HUES6 (cell line): ENCODE data around the gene WDR36.
A peak's percentile ranks its signal among the peaks of the same experiment; 100 is the strongest.

Source experiments
- H3K27ac ChIP-seq: 2 replicates; pipeline ENCODE4 v1.7.0; 2013; ENCODE audit warnings: low read depth, mild to moderate bottlenecking, low read length, inconsistent platforms
- H3K27me3 ChIP-seq: 2 replicates; pipeline ENCODE4 v1.6.1; 2013; ENCODE audit warnings: low read length; ENCODE audit not compliant: control insufficient read depth, insufficient read depth
- H3K36me3 ChIP-seq: 2 replicates; pipeline ENCODE4 v1.6.1; 2013; ENCODE audit warnings: low read length; ENCODE audit not compliant: control insufficient read depth, insufficient read depth
- H3K4me1 ChIP-seq: 2 replicates; pipeline ENCODE4 v1.6.1; 2013; ENCODE audit warnings: low read length; ENCODE audit not compliant: control insufficient read depth, insufficient read depth
- H3K4me3 ChIP-seq: 2 replicates; pipeline ENCODE4 v1.5.1; 2013; ENCODE audit warnings: low read depth, low read length
- H3K9ac ChIP-seq: one replicate; pipeline ENCODE4 v1.6.1; 2013; ENCODE audit warnings: mild to moderate bottlenecking, low read length
- H3K9me3 ChIP-seq: 2 replicates; pipeline ENCODE4 v1.6.1; 2013; ENCODE audit warnings: low read depth, low read length; ENCODE audit not compliant: control insufficient read depth, insufficient read depth

Gene WDR36

DNA sequence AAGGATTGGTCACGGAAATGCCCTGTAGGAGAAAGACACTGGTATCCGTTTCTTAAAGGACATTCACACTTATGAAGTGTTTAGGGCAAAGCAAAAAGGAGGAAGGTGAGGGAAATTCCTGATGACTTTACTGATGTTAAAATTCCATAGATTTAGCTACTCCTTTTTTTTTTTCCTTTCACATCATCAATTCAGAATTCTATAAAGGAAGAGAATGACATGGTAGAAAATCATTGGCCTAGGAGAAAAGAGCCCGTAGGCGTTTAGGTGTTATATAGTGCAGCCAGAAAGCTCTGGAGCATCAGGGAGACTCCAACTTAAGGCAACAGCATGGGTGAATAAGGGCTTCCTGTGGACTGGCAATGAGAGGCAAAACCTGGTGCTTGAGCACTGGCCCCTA, 20.7 kb upstream of the WDR36 start, which contains the start of gene TSLP:
Gene TSLP, plus strand, starts transcription at position 301 of the 400 bp plus-strand sequence. CDS start 178 bp downstream, outside the sequence.
- Histone ChIP-seq H3K4me1 (peaks cover 10% of the 10 kb centered on the region; the same call in 1 of the 2 replicates), H3K27me3 (peaks cover 76% of the 10 kb centered on the region), H3K4me3 (peak within 1 kb of the TSS; percentile 72), H3K9me3 (no peaks in the 10 kb centered on the region), H3K9ac (no peak within 1 kb of the TSS), H3K36me3 (no peaks in the 10 kb centered on the region), H3K27ac (no peak within 1 kb of the TSS)

DNA sequence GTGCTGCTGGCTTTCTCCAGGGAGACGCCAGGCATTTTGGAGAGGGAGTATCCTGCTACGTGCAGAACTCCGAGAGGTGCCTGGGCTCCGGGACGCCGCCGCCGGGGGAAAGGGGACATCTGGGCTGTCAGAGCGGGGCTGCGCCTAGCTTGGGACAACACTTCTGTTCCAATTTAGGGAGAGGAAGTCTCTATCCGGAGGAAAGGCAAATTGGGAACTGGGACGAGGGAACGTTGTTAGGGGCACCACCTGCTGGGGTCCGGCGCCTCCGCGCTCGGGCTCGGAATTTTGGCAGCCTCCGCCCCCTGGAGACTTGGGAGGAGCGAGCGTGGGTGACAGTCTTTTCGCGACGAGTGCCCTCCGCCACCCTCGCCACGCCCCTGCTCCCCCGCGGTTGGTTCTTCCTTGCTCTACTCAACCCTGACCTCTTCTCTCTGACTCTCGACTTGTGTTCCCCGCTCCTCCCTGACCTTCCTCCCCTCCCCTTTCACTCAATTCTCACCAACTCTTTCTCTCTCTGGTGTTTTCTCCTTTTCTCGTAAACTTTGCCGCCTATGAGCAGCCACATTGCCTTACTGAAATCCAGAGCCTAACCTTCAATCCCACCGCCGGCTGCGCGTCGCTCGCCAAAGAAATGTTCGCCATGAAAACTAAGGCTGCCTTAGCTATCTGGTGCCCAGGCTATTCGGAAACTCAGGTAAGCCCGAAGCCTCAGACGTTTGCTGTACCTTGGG, 19.0 kb upstream of the WDR36 start:
- H3K4me1 ChIP-seq = peaks cover 10% of the 10 kb centered on the region; the same call in 1 of the 2 replicates
- H3K4me3 ChIP-seq = peak overlapping the region; percentile 72
- no peaks in the 10 kb centered on the region for H3K36me3 ChIP-seq
- peaks cover 63% of the 10 kb centered on the region for H3K27me3 ChIP-seq
- H3K9me3 ChIP-seq = no peaks in the 10 kb centered on the region
- H3K27ac ChIP-seq = no peak overlapping the region
- H3K9ac ChIP-seq = peak overlapping the region; percentile 57

DNA sequence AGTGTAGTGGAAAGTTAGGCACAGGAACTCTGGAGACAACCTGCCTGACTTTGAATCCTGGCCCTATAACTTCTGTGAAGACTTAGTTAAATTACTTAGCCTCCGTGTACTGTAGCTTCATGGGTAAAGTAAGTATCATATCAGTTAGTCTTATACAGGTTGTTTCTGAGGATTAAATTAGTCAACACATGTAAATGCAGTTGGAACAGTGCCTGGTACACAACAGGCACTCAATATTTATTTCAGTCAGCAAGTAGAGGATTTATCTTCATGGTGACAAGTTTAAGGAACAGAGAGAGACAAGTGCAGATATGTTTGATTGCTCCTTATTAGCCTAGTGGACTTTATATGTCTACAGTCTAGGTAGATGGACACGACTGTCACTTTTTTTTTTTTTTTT, 17.9 kb upstream of the WDR36 start:
- H3K4me1 ChIP-seq = peaks cover 10% of the 10 kb centered on the region; the same call in 1 of the 2 replicates
- H3K9ac ChIP-seq = no peak overlapping the region
- peak overlapping the region; percentile 72; the same call in 1 of the 2 replicates for H3K4me3 ChIP-seq
- H3K36me3 ChIP-seq = no peaks in the 10 kb centered on the region
- peaks cover 52% of the 10 kb centered on the region for H3K27me3 ChIP-seq
- no peak overlapping the region for H3K27ac ChIP-seq
- H3K9me3 ChIP-seq = no peaks in the 10 kb centered on the region

DNA sequence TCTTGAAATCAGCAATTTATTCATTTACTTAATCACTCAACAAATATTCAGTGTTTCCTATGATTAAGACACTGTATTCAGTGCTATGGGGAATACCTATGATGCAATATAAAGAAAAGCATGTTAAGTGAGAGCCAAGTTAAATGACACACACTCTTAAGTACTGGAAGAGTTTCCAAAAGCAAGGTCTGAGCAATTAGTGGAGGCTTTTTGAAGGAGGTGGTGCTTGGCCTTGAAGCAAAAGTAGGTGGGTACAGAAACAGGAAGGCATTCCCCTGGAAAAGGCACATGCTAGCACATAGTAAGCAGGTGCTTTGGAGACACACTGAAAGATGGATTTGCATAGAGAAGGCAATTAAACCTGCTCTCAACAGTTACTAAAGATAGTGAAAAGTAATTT, 16.6 kb upstream of the WDR36 start:
- H3K27me3 ChIP-seq = peaks cover 39% of the 10 kb centered on the region
- no peak overlapping the region for H3K9ac ChIP-seq
- peaks cover 10% of the 10 kb centered on the region; the same call in 1 of the 2 replicates for H3K4me1 ChIP-seq
- H3K27ac ChIP-seq = no peak overlapping the region
- no peak overlapping the region for H3K4me3 ChIP-seq
- H3K9me3 ChIP-seq = no peaks in the 10 kb centered on the region
- no peaks in the 10 kb centered on the region for H3K36me3 ChIP-seq

DNA sequence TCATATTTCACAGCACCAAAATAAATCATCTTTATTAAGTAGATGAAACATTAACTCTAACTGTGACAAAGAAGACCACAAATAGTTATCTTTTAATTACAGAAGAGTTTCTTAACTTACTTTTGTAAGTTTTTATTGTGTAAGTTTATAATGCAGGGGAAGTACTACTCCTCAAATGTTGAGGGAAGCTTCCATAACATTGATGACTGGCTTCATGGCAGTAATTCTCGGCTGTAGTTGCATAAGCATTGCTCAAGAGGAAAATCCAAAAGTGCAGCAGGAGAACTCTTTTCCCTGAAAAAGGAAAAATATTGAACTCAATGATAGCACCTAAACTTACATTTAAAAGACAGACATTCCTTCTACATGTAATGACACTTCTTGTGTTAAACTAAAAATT, 16.1 kb upstream of the WDR36 start:
- H3K36me3 ChIP-seq = no peaks in the 10 kb centered on the region
- no peak overlapping the region for H3K27ac ChIP-seq
- peaks cover 33% of the 10 kb centered on the region for H3K27me3 ChIP-seq
- H3K9me3 ChIP-seq = no peaks in the 10 kb centered on the region
- no peak overlapping the region for H3K9ac ChIP-seq
- peaks cover 7% of the 10 kb centered on the region; the same call in 1 of the 2 replicates for H3K4me1 ChIP-seq
- H3K4me3 ChIP-seq = no peak overlapping the region

DNA sequence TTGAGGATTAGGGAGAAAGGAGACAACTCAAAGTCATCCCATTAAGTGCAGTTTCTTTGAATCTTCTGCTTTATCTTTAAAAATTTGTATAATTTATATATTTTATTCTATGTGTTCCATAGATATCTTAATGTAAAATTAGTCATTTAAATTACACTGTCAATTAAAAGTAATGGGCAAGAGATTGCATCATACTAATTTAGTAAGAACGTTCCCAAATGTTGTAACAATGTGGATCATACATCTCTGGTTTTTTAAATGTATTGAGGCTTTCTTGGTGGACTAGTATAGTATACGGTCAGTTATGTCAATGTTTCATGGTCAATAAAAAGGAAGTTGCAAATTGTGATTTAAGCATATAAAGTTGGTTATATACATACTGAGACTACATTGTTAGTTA, 14.5 kb upstream of the WDR36 start:
- H3K9ac ChIP-seq = no peak overlapping the region
- 0 out of 2 replicates have a peak, but pooled peaks cover 5% of the 10 kb centered on the region for H3K4me1 ChIP-seq
- no peak overlapping the region for H3K27ac ChIP-seq
- H3K27me3 ChIP-seq = peaks cover 17% of the 10 kb centered on the region
- H3K9me3 ChIP-seq = no peaks in the 10 kb centered on the region
- H3K4me3 ChIP-seq = no peak overlapping the region
- H3K36me3 ChIP-seq = no peaks in the 10 kb centered on the region

DNA sequence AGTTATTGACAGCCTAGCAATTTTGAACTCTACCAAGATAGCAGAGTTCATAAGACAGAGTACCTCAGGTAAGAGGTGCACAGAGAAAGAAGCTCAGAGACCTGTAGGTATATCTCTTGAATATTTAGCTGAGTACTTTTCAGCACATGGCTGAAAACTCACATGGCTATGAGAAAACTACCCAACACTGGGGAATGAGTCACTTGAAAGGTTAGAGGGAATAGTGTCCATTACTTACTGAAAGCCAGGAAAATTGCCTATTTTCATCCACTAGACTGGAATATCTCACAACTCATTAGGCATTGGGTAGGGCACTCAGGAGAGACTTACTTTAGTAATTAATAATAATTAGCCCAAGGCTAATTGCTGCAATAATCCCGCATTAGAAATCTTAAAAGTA, 12.3 kb upstream of the WDR36 start:
- H3K9ac ChIP-seq = no peak overlapping the region
- H3K27me3 ChIP-seq = no peaks in the 10 kb centered on the region
- no peak overlapping the region for H3K27ac ChIP-seq
- H3K9me3 ChIP-seq = no peaks in the 10 kb centered on the region
- no peaks in the 10 kb centered on the region for H3K4me1 ChIP-seq
- H3K4me3 ChIP-seq = no peak overlapping the region
- H3K36me3 ChIP-seq = no peaks in the 10 kb centered on the region

DNA sequence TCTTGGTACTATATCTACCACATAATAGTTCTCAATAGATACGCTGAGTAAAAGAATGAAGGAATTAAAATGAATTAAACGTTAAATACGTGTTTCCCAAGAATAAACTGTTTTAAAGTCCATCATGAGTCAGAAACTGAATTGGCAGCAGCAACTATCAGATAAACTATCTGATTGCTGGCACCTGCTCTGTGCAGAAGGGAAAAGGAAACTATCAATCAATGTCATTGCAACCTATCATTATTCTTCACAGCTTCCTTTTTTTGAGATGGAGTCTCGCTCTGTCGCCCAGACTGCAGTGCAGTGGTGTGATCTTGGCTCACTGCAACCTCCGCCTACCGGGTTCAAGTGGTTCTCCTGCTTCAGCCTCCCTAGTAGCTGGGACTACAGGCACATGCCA, 8.8 kb upstream of the WDR36 start:
- Histone ChIP-seq H3K4me3 (no peak overlapping the region), H3K4me1 (no peaks in the 10 kb centered on the region), H3K27me3 (no peaks in the 10 kb centered on the region), H3K9ac (no peak overlapping the region), H3K27ac (no peak overlapping the region), H3K9me3 (no peaks in the 10 kb centered on the region), H3K36me3 (no peaks in the 10 kb centered on the region)

DNA sequence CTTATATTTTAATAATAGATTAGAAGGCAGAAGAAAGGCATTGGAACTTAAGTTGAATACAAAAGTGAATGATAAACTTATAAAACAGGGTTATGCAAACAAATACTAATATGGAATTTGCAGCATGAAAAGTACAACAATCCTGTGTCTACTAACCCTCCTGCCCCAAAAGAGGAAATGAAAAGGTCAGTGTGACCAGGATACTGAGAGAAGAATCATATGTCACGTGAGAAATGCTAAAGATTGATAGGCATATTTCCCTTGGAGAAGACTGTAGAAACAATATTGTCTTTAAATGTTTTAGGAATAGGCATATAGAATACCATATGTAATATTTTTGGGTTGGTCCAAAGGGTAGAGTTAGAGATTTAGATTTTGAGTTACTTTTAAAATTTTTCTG, 3.8 kb downstream of the WDR36 start:
- H3K9me3 ChIP-seq = peaks cover 6% of the 10 kb centered on the region; the same call in 1 of the 2 replicates
- H3K4me3 ChIP-seq = no peak overlapping the region
- no peak overlapping the region for H3K9ac ChIP-seq
- no peak overlapping the region for H3K27ac ChIP-seq
- peaks cover 5% of the 10 kb centered on the region; the same call in 1 of the 2 replicates for H3K27me3 ChIP-seq
- H3K4me1 ChIP-seq = peaks cover 11% of the 10 kb centered on the region
- H3K36me3 ChIP-seq = peaks cover 56% of the 10 kb centered on the region

DNA sequence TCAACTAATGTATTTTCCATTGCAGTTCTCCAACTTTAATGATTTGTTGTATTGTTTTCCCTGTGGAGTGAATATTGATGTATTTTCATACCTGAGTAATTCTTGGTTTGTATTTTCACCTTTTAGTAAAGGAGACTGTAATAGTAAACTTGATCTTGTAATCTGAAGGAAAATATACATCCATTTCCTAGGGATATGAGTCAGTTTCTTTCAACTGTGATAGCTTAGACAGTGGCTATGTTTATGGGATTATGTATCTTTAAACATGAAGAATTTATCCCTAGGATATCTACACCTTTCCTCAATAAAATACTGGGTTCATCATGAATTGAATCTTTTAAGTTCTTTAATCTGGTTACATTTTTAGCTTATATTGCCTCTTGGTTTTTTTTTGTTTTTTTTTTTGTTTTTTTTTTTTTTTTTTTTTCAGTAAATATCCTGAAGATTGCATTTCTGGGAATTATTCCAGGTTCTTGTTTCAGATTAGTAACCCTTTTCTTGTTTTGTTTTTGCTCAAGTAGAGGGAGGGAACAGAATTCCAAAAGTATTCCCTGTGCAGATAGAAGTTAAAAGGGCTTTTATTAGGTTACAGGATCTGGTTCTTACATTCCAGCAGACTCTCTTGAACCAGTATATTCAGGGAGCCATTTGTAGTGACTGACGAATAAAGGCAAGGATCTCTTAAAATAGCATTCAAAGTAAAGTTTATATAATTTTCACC, 7.1 kb downstream of the WDR36 start:
- H3K9me3 ChIP-seq = no peaks in the 10 kb centered on the region
- no peaks in the 10 kb centered on the region for H3K27me3 ChIP-seq
- no peak overlapping the region for H3K9ac ChIP-seq
- H3K36me3 ChIP-seq = peaks cover 88% of the 10 kb centered on the region
- H3K4me3 ChIP-seq = no peak overlapping the region
- 0 out of 2 replicates have a peak, but pooled peaks cover under 1% of the 10 kb centered on the region for H3K4me1 ChIP-seq
- no peak overlapping the region for H3K27ac ChIP-seq

DNA sequence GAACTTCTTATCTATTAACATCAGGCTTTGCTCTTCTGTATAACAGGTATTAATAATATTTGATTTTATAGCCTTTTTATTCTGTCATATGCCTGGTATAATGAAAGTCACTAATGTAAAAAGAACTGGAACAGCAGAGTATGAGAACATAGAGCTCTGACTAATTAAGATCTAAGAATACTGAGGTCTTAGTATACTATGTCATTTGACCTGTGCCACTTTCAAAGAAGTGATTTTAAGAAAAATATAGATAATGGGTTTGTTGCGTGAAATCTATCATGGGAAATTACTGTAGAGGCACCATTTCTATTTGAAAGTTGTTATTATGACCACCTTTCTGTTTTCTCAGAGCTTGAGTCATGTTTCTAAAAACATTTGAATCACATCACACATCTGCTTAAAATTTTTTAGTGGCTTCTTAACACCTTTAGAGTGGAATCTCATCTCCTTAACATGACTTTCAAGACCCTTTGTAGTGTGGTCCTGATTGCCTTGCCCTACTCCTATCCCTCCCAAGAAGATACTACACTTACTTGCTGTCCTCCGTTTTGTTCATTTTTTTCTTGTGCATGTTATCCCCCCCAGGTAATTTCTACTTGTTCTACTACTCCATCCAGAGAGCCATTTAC, 14.3 kb downstream of the WDR36 start:
- Histone ChIP-seq H3K9ac (no peak overlapping the region), H3K9me3 (no peaks in the 10 kb centered on the region), H3K27ac (no peak overlapping the region), H3K4me1 (no peaks in the 10 kb centered on the region), H3K27me3 (no peaks in the 10 kb centered on the region), H3K4me3 (no peak overlapping the region), H3K36me3 (peaks cover 99% of the 10 kb centered on the region)
